HEK293T (cell line): ENCODE measurements around the gene WDR18.

ENCODE experiments used
- ELF4 ChIP-seq: fragments of 450-650 bp; IDR thresholded peaks from 2 replicates; pipeline ENCODE4 v1.6.1; 2017; ENCODE audit warnings: antibody characterized with exemption
- FOXA1 ChIP-seq: fragments of 450-650 bp; IDR thresholded peaks from 2 replicates; pipeline ENCODE4 v1.6.1; 2016; ENCODE audit warnings: mild to moderate bottlenecking
- FOXM1 ChIP-seq: fragments of 450-650 bp; IDR thresholded peaks from 2 replicates; pipeline ENCODE4 v1.6.1; 2017; ENCODE audit warnings: mild to moderate bottlenecking, borderline replicate concordance
- PKNOX1 ChIP-seq: fragments of 450-650 bp; IDR thresholded peaks from 2 replicates; pipeline ENCODE4 v1.6.1; 2016
- SP1 ChIP-seq: fragments of 450-650 bp; IDR thresholded peaks from 2 replicates; pipeline ENCODE4 v1.6.1; 2017
- ZNF384 ChIP-seq: fragments of 450-650 bp; IDR thresholded peaks from 2 replicates; pipeline ENCODE4 v1.6.1; 2016

- TF ChIP-seq SP1 (no peak), ELF4 (no peak), ZNF384 (no peak), FOXA1 (no peak), FOXM1 (no peak), PKNOX1 (no peak)
Observed at GRCh38 chr19:994516-994915, 10.4 kb downstream of the WDR18 start.
